DMS114 treated with DMSO at 0.1 percent for 48 hours (cell line): ENCODE measurements around the gene CYP27B1.

Experiments used
- DNase-seq: peaks from one replicate; lab custom pipeline; 2025; ENCODE audit not compliant: unreplicated experiment; lab: John Stamatoyannopoulos, UW

CYP27B1 gene

DNA sequence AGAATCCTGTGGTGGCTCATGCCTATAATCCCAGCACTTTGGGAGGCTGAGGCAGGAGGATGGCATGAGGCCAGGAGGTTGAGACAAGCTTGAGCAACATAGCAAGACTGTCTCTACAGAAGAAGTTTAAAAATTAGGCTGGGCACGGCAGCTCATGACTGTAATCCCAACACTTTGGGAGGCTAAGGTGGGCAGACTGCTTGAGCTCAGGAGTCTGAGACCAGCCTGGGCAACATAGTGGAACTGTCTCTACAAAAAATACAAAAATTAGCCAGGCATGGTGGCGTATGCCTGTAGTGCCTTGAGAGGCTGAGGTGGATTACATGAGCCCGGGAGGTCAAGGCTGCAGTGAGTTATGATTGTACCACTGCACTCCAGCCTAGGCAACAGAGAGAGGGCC is 998 bp upstream of the CYP27B1 start:
- DNase-seq: no peak

DNA sequence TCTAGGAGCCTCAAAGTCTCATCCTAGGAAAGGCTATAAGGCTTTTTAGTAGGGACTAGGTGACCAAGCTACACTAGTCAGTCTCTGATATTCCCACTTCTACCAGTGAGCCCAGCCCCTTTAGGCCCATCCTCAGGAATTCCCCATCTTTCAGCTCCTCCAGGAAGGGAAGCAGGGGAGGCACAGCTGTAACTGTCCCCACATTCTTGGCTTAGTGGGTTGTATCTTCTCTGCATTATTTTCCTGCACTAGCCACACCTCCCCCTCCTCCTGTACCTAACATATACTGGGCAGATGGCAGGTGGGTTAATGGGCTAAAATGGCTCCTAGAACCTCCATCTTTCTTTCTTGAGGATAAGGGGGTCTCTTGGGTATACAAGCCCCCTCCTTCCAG is 424 bp upstream of the CYP27B1 start:
- DNase-seq: no peak

DNA sequence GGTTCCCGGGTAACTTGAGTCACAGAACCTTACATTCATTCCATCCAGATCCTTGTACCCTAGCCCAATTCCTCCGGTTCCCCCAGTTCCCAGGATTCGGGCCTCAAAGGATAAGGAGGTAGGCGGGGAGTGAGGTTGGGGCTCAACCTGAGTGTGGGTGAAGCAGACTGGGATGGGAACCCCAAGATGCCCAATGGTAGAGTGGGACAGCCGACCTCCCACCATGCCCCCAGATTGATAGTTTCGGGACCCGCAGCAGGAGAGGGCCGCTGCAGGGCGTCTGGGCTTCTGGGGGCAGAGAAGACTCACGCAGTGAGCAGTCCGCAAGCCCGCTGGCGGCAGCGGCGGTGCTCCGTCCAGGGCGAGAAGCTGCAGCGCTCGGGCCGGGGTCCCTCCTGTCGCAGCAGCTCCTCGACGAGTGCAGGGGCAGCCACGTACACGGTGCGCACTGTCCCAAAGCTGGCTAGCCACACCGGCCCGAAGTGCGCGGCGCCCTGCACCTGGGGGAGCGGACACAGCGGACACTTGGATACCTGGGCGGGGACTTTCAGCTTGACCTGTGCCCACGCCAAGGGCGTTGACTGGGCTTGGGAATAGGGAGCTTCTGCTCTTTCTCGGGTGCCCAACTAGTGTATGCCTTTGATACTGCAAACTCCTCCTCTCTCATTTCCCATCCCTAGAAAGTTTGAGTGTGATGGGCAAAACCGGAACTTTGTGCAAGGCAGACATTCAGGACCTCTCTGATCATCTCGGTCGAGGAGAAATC is 997 bp downstream of the CYP27B1 start:
- no peak for DNase-seq

DNA sequence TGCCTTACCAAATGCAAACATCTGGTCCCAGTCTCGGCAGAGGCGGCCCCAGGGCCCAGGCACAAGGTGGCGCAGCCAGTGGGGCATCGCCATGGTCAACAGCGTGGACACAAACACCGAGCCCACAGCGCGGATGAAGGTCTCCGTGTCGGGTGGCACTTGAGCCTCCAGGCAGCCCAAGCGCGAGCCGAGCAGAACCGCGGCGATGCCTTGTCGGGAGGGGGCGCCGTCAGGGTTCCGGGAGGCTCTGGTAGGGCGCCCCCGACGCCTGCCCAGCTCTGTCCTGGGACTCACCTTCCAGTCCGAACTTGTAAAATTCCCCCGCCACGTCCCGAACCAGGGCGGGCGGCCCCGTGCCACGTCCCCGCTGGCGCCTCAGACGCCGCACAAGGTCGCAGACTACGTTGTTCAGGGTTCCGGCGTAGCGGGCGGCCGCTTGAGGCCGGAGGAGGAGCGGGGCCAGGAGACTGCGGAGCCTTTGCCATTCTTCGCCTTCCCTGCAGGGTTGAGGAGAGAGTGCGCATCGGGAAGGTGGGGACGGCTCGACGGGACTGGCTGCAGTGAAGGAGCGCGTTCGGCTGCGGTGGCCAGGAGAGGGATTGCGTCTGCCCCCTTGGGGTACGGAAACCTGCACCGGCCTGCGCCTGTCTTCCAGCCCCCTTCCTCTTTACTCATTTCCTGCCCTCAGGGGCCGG is 1.7 kb downstream of the CYP27B1 start:
- DNase-seq: peak; percentile 23

DNA sequence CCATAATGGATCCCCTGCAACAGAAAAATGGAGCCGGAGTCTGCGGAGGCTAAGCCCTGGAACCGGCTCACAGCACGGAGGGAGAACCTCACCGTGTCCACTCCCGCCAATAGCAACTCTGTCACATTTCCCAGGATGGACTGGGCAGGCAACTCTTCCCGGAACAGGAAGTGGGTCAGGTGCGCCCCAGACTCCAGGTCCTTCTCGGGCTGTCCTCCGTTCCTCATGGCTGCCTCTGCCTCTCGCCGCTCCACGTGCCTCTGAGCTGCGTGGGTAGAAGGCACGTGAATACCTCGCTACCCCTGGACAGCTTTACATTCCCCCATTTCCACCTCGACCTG is 2.2 kb downstream of the CYP27B1 start:
- DNase-seq: no peak

DNA sequence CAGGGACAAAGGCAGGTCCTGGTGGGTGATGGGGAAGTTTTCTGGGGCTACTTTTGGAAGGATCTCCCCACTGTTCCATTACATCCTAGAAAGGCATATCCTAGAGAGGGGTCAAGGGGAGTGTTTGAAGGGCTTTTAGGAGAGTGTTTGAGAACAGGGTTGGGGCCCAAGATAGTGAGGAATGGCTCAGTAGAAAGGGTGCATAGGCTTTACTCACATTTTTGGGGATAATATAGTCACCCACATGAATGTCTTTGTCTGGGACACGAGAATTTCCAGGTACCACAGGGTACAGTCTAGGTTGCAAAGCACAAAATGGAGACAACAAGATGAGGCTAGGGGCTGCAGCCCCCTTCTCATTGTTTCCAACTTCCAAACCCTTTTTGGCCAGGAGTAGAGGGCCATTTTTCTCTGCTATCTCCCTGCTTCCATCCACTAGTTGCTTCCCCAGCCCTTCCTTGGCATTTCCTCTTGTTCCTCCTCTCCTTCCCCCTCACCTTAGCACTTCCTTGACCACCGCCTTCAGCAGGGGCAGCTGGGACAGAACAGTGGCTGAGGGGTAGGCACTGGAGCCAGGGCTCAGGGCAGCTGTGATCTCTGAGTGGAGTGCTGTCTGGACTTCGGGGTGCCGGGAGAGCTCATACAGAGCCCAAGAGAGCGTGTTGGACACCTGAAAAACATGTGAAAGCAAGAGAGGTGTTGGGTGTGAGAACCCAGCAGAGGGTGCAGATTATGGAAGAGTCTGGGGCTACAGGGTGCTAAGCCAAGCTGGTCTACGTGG is 2.8 kb downstream of the CYP27B1 start:
- DNase-seq: no peak

DNA sequence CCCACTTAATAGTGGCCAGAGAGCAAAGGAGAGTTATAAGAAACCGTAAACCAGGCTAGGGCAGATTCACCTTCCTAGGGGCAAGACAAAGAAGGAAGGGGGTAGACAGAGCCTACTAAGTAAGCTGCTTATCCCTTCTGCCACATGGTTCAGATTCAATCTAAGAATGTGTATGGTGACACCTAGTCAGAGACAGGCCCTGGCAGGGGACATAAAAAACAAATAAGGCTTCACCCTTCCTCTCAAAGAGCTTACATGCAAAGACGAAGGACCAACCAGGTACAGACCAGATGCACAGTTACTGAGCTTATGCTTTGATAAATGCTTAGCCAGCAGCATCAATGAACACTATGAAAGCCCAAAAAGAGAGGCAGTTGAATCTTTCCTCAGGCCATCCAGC is 4.4 kb downstream of the CYP27B1 start:
- DNase-seq: no peak

DNA sequence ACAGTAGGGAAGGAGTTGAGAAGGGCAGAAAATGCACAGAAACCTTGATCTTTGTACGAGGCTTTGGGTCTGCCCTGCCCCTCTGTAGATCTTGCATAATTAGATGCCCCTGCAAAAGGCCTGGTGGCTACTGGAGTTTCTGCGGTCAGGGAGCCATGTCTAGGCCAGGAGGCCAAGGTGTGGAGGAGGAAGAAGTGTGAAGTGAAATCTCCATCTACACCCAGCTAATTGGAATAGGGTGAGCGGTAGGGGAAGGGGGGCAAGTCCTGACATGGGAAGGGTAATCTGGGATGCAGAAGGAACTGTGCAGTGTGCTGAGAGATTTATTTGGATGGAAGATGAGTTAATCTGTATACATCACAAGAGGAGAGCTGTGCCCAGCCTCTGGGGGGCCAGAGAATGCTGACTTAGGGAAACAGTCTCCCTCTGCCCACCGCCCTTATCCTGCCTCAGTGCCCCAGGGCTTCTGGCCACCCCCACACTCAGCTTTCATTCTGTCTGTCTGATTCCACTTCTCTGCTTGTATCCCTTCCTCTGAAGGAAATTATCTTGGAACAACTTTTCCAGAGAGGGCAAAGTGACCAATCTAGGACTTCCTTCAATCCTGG is 5.4 kb downstream of the CYP27B1 start:
- no peak for DNase-seq

DNA sequence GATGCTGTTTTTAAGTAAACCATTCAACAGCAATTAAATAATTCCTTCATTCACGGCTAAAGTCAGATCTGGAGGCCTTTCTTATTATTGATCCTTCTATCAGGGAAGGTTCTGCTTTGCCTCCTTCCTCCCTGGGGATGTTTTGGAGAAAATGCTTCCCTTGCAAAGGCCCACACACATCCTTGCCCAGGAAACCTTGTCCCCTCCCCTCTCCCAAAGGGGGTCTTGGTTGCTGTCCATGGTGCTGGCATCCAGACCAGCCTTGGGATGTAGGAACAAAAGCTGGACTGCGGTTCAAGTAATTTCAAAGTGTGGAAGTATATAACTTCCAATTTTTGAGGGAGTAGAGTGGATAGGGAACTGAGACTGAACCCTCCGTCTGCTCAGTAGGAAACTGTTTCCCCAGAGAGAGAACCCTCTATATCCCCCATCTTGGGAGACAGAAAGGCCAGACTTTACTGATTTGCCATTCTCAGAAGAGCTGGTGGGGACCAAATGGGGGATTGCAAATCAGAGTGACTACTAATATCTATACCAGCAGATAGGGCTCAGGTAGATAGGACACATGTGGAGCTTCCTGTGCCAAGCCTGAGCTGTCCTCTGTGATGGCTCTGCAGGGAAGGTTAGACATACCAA is 6.4 kb downstream of the CYP27B1 start:
- no peak for DNase-seq

DNA sequence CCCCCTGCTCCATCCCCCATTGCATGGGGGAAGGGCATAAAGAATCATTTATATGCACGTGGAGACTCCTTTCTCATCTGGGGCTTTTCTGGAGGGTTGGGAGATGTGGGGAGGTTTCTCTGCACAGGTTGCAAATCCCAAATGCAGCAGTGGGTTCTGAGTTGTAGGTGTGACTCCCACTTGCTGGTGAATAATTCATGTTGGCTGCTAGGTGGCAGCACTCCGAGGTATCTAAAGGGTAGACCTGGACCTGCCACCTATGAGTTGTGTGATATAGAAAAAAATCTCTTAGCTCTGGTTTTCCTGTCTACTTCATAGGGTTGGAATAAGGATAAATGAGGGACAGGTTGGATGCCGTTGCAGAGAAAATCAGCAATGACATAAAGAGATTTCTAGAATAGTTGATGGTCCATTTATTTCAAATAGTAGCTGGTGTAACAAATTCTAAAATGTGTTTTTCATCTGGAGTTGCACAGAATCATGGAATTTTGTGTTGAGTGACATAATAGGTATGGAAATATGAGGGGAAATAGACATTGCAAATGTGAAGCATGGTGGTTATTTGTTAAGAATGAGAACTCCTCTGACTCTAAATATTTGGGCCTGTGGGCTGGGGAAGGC is 7.4 kb downstream of the CYP27B1 start:
- DNase-seq: no peak

DNA sequence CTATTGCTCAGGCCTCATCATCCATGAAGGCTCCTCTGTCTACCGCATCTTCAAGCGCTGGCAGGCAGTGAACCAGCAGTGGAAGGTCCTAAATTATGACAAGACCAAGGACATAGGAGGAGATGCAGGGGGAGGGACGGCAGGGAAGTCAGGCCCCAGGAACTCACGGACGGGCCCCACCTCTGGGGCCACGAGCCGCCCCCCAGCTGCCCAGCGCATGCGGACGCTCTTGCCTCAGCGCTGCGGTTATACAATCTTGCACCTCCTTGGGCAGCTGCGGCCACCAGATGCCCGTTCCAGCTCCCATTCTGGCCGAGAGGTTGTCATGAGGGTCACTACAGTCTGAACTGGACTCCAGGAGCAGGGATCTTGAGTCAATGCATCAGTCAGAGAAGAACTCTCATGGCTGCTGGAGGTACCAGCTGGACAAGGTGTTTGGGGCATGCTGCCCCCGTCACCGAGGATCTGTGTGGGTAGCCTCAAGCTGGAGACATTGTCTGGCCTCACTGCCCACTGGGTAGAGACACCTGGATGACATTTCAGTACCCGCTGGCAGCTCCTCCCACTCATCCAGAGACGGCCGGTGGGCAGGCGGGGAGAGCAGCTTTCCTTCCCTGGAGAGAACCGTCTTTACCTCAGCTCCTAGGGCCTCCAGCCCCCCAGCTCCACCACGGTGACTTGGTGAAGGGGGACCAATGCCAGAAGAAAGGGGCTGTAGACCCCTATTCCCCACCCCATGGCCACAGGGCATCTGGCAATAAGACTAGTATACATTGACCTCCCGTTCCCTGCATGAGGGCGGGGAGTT is 8.1 kb downstream of the CYP27B1 start:
- DNase-seq: no peak

DNA sequence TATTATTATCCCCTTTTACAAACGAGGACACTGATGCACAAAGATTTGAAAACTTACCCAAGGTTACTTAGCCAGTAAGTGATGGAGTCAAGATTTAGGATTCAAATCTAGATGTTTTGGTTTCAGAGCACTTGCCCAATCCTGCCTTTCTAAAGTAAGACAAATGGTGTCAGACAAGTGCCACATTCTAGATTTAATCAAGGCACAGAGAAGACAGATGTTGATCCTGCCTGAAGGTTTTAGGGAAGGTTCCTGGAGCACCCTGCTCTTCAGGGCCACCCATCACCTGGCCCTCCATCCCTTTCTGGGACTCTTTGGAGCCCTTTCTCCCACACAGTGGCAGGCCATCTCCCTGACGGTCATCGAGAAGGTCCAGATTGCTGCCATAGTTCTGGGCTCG is 9.1 kb downstream of the CYP27B1 start:
- DNase-seq: no peak

DNA sequence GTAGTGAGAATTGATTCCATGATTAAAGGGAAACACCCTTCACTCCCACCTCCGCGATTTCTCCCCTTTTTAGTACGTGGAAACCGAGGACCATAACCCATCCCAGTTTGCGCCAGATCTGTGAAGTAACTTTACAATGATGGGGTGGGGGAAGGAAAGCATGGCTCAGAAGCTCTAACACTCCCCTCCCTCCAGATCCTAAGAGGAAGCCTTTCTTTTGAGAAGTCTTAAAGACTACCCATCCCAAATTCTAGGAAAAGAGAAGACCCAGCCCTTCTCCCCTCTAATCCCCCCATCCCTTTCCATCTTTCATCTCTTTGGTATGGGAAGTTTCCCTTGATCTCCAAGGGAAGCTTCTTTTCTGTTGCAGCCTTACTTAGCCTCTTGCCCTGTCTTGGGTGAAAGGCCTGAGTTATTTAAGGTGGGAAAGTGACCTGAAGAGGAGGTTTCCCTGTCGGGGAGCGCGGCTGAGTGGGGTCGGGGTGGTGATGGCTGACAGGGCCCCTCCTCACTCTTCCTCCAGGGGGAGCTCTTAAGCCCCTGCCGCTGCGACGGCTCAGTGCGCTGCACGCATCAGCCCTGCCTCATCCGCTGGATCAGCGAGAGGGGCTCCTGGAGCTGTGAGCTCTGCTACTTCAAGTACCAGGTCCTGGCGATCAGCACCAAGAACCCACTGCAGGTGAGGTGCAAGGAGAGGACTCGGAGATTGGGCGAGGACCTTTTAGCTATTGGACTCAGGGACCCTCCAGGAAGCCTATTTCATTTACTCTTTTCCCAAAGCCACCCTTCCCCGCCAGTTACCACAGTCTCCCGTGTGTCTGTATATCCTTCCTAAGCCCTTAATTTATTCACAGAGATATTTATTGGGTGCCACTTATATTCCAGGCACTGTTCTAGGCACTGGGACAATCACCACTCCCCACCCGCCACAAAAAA is 10.2 kb downstream of the CYP27B1 start:
- no peak for DNase-seq

DNA sequence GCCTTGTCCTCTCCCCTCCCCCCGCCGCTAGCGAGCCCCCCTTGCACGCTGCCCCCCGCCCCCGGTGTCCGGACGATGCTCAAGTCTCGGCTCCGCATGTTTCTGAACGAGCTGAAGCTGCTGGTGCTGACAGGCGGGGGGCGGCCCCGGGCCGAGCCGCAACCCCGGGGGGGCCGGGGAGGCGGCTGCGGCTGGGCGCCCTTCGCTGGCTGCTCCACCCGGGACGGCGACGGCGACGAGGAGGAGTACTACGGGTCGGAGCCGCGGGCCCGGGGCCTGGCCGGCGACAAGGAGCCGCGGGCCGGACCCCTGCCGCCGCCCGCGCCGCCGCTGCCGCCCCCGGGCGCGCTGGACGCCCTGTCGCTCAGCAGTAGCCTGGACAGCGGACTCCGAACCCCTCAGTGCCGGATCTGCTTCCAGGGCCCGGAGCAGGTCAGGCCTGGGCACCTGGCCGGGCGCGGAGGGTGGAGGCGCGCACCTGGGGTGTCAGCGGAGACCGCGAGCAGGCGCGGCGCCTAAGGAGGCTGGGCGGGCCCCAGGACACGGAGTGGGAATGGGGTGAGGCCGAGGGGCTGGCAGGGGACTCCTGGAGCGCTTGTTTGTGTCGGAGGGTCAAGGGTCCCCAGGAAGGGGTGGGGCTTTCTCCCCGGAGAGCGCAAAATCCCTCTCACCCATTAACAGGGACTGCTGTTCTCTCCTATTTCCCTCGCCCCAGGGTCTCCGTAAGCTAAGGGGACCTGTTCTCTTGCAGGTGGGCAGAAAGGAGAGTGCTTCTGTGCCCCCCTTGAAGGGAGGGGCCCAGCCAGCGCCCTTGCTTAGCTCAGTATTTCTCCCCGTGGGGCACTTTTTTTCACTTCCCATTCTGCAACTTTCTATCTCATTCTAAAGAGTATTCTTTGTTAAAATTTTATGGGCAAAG is 11.2 kb downstream of the CYP27B1 start:
- no peak for DNase-seq

DNA sequence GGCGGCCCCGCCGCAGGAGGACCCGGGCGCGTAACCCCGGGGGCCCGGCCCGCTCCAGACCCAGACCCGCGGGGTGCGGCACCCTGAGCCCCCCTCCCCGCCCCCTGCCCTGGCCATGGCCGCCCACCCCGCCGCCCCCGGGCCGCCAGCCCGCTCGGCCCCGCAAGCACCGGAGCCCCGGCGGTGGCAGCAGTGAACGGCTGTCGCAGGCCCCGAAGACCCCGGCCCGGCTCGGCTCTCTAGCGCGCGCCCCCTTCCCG is 11.8 kb downstream of the CYP27B1 start:
- no peak for DNase-seq

DNA sequence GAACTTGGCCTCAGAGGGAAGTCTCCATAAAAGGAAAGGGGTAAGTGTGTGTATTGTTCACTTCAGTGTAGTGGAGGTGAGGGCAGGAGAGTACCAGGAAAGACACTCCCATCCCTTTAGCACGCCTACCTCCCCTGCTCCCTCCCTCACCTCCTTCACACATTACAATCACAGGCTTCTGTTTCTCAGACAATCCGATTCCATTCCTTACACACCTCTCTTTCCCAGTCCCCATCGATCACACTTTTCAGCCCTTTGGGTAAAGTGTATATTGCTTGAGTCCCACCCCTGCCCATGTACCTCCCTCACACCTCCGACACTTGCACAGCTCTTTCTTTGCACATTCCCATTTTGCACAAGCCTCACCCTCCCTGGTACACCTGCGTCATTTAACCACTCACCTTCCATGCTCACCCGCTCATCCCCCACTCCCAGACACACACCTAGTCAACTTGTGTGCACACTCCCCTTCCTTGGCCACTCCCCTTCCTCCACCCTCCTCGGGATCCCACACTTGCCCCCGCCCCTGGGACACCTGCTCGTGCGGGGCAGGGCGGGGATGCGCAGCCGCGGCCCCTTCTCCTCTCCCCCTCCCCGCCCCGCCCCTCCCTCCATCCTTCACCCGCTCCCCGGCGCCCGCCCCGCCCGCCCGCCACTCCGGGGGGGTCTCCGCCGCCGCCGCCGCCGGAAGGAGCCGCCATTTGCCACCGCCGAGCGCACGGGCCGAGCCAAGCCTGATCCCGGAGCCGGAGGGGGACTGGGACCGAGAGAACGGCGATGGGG is 12.3 kb downstream of the CYP27B1 start, which contains the start of gene MARCHF9:
TSS of gene MARCHF9 (plus strand) at position 693 of the 783 bp plus-strand sequence. CDS start 426 bp downstream, outside the sequence.
- peak; percentile 36 for DNase-seq

DNA sequence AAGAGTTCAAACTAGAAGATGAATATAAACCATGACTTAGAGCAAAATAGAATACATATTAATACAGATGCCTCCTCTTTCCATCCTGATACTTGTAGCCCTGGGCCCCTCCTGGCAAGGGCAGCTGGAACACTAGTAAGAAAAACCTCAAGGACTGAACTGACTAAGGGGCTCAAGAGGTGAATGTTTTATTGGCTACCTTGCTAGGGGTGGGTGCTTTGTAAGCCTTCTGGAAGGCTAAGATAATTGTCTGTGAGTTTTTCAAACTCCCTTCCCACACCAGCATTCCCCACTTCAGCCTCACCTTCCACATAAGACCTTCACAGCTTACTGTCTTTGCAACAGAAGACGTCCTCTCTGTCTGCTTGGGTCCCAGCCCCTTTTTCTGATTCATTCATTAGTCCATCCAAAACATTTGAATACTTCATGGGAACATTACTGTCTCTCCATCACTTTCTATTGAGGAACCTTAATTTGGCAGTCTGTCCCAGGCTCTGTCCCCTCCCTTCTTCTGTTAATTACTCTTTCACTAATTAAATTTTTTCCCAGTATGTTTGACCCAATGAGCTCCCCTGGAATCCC is 13.0 kb downstream of the CYP27B1 start:
- no peak for DNase-seq
